Ammon's horn (tissue), 1 donor: ENCODE data around the gene SRGAP1.
"Not testable (repeated sequence)": the region's sequence is repeated elsewhere in the genome, so short reads cannot be mapped to it uniquely, and the experiment has no call there.

Experiments
- DNase-seq: peaks from one replicate; pipeline ENCODE4 v3.0.0-alpha.2; 2016; ENCODE audit warnings: low spot score

The SRGAP1 gene

DNA sequence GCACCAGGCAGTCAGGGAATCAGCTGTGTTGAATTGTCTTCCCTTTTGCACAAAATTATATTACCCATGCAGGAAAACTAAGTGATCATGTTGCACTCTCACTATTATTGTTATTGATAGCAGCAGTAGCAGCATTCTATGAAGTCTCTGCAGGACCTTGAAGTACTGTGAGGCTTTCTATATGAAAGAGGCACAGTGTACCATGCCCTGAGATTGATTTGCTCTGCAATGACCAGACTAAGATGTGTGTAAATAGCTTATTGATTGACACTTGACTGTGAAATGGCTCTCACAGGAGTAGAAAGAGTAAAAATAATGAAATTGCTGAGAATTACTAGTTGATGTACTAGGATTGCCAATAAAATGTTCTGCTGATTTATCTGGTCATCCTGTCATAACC, 277.7 kb downstream of the SRGAP1 start:
- no peak for DNase-seq

DNA sequence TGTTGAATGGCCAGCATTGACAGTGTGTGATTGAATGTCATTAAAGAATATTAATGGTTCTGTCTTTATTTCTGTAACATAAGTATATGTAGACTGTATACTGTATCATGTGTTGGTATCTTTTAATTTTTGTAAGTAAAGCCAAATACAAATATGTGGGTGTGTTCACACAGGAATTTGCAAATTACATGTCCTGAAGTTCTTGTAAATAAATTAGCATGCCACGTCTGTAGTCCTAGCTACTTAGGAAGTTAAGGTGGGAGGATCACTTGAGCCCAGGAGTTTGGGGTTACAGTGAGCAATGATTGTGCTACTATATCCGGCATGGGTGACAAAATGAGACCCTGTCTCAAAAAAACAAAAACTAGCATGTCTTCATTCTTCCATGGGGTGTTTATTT, 278.5 kb downstream of the SRGAP1 start:
- DNase-seq, result no peak

DNA sequence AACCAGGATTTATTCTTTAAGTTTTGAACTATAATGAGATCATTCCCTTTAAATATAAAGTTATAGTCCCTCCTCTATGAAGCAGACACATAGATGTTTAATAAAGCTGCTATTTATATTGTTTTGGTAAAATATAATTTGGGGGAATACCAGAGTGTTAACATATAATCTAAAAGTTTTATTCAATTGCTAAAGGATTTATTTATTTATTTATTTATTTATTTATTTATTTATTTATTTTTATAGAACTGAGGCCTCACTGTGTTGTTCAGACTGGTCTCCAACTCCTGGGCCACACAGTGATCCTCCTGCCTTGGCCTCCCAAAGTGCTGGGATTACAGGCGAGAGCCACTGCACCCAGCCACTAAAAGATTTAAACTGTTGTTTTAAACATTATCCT, 278.9 kb downstream of the SRGAP1 start:
- no peak for DNase-seq

DNA sequence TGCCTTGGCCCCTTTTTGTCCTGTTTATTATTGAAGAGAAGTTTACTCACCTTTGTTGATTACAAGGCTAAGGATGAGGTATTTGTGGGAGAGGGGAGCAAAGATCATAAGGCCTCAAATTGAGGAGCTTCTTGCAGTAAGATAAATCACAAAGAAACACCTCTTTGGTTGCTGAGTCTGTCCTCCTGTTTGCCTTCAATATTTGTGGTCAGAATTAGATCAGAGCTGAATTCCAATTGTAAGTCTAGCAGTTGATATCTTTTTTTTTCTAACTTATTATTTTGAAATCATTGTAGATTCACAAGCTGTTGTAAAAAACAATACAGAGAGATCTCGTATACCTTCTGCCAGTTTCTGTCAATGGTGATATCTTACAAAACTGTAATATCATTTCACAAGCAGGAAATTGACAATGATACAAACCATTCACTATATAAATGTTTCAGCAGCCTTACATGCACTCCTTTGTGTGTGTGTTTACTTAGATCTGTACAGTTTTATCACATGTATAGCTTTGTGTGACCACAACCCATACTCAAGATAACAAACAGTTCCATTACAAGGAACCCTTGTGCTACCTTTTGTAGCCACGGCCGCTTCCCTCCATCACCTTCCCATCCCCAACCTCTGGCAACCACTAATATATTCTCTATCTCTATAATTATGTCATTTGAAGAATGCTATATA, 280.2 kb downstream of the SRGAP1 start:
- DNase-seq, result no peak

DNA sequence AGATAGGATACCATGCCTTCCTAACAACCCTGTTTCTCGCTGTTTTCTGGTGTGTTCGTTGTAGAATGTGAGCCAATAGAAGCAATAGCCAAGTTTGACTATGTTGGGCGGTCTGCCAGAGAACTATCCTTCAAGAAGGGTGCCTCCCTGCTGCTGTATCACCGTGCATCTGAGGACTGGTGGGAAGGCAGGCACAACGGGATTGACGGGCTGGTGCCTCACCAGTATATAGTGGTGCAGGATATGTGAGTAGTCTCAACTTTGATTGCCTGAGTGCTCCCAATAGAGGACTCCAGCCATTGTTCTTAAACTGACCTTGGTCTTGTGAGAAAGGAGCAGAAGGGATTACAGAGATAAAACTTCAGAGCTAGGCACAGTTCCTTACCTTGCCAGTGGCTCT, 281.4 kb downstream of the SRGAP1 start:
- no peak for DNase-seq

DNA sequence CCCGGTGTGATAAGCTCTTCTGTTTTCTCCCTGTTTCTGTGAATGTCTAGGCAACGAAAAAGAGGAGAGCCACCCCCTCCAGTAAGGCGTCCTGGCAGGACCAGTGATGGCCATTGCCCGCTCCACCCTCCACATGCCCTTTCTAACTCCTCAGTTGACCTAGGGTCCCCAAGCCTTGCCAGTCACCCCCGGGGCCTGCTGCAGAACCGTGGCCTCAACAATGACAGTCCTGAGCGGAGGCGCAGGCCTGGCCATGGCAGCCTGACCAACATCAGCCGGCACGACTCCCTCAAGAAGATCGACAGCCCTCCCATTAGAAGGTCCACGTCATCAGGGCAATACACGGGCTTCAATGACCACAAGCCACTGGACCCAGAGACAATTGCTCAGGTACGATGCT, 283.3 kb downstream of the SRGAP1 start:
- no peak for DNase-seq

DNA sequence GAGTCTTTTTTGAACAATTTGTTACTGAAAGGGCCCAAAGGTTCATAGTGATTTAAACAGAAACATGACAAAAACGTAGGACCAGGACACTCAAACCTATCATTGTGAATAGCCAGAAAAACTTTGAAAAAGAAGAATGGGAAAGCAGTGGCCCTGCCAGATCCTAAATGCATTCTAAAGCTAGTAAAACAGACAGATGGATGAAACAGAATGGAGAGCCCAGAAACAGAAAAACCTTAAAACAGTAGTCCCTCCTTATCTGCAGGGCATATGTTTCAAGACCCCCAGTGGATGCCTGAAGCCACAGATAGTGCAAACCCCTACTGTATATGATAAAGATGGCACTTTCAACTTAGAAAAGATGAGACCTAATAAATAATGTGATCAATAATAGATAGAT, 283.9 kb downstream of the SRGAP1 start:
- no peak for DNase-seq

DNA sequence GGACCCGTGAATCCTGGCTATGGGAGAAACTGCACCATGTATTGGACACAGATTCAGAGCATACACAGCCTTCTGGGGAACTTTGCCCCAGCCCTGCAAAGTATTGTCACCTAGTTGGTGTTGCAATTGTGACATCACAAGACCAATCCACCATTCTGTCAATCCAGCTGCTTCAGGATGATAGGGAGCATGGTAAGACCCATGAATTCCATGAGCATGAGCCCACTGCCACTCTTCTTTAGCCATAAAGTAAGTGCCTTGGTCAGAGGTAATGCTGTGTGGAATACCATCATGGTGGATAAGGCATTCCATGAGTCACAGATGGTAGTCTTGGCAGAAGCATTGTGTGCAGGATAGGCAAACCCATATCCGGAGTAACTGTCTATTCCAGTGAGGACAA, 286.0 kb downstream of the SRGAP1 start:
- DNase-seq, result not testable (repeated sequence)

DNA sequence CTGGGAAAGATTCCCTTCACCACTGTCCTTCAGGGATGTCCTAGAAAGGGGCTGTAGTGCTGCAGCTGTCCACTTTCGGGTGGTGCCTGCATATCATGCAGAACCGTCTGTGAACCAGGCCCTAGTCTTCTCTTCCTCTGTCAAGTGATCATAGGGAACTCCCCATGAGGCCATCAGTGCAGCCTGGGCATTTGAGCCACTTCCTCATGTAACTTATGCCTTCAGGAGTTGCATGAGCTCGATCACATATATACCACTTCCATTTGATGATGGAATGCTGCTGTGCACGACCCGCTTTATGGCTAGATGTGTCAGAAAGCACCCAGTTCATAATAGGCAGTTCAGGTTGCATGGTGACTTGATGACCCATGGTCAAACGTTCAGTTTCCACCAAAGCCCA, 287.0 kb downstream of the SRGAP1 start:
- not testable (repeated sequence) for DNase-seq

DNA sequence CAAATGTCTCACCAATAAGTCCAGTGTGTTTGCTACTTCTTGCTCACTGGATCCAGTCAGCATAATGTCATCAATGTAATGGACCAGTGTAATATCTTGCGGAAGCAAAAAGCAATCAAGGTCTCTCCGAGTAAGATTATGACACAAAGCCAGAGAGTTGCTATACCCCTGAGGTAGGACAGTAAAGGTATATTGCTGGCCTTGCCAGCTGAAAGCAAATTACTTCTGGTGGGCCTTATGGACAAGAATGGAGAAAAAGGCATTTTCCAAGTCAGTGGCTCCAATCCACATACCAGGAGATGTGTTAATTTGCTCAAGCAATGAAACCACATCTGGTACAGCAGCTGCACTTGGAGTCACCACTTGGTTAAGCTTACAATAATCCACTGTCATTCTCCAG, 288.2 kb downstream of the SRGAP1 start:
- DNase-seq, result not testable (repeated sequence)

DNA sequence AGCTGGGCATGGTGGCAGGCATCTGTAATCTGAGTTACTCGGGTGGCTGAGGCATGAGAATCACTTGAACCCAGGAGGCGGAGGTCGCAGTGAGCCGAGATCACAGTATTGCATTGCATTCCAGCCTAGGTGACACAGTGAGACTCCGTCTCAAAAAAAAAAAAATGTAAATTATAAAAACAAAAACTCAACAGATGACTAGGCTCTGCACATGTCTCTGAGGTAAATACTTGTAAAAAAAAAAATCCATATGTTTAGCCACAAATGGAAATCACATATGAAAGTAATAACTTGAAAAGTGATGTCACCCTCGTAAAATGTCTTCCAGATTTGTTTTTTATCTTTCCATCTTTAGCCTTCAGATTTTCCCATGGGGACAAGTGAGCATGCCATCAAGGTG, 292.6 kb downstream of the SRGAP1 start:
- DNase-seq, result no peak

DNA sequence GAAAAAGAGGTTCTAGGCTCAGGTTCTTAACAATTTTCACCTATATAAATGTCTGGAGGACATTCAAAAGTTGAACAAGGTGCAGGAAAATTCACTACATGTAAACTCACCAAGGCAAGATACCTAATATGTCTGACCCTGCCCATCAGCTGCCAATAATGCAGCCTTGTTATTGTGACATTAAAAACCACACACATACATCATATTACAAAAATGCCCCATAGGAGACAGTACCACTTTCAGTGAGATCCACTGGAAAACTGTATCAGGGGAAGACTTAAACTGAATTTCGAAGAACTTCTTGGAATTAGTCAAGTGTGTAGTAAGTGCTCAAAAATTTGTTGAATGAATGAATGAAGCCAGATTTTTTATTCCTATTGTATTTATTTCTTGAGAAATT, 294.5 kb downstream of the SRGAP1 start:
- no peak for DNase-seq

DNA sequence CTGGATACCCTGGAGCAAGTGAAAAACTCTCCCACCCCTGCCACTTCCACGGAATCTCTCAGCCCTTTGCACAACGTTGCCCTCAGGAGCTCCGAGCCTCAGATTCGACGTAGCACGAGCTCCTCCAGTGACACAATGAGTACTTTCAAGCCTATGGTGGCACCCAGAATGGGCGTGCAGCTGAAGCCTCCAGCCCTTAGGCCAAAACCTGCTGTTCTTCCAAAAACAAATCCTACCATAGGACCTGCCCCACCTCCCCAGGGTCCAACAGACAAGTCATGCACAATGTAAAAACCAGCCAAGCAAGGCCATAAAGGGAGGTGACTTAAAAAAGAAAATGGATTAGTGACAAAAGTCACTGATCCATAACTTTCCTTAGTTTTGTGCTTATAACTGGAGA, 297.9 kb downstream of the SRGAP1 start:
- DNase-seq, result no peak

DNA sequence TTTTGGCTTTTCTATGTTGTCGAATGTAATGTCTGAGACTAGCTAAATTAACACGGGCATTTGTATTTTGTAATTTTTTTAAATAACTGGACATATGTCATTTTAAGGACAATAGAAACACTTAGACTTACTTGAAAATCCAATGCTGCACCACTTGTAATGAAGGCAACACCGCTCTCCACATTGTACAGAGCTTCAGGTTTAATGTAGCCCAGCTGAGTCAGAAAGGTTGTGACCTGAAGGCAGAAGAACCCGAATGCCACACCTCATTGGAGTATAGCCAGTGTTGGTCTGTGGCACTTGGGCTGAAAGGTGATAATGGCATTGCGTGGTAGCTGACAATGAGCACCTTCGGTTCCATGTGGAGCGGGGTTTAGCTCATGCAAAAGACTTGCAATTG, 298.3 kb downstream of the SRGAP1 start:
- no peak for DNase-seq

DNA sequence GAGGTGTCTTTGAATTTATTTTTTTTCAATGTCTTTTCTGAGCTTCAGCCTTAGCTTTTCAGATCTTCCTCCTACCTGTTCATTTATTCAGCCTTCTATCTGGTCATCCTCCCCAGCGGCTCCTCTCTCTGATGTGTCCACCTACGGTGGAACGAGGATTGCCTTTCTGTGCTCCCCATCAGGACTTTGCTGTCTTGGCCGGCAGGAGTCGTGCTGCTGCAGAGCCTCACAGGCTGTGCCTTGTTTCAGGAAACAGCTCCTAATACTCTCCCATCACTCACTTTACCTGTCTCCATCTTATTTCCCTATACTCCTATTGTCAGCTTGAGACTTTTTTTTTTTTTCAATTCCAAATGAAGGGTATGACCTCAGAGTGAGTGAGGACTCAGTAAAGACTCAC, 300.7 kb downstream of the SRGAP1 start:
- DNase-seq, result no peak

DNA sequence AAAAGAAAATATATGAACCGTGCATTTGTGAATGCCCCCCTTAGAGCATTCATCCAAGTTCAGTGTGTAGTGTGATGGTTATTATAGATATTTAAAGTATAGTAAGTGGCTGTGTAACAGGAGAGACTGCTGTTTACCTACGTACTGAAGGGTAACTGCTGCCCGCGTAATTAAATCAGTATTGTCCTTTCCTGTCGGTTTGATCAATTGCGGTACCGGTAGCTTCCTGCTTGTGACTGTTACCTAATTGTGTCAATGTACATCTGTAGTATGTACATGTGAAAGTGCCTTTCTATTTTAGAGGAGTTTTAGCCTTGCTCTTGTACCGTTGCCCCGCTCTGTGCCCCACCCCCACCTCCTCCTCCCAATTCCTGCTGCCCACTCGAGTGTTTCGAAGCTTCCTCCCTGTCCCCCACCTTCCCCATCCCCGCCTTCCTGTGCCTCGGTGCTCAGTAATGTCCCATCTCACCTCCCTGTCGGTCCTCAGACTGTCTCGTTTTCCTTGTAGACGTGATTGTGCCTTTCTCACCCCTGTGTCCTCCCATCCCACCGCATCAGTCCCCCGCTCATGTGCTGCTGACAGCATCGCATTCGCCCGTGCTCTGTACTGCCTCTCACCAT, 302.6 kb downstream of the SRGAP1 start:
- DNase-seq, result no peak

DNA sequence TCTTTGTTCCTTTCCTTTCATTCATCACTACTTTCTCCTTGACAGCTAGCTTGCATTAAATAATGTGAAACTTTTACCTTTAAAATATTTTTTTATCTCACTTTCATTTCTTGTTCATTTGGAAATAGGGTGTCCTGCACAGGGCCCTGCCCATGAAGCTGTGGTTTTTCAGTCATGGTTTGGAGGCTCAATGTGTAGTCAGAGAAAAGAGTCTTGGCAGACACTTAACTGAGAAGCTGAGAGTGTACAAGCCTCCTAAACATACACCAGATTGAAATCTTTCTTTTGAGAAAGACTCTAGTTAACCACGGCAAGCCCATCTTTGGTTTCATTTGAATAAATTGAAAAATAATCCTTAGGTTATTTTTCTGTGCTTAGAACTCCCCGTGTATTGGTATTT, 303.4 kb downstream of the SRGAP1 start:
- no peak for DNase-seq

DNA sequence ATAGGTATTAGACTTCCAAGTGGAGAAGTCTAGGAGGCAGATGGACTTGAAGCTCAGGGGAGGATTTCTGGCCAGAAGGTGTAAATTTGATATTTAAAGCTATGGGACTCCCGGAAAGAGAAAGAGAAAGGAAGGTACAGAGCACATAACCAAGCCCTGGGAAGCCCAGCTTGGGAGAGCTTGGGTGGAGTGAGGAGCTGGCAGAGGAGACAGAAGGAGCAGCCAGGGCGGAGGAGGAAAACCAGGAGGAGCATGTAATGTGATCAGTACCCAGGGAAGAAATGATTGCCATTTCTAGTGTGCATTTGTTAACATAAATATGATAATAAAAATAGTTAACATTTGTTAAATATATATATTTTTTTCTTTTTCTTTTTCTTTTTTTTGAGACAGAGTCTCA, 310.2 kb downstream of the SRGAP1 start:
- no peak for DNase-seq

DNA sequence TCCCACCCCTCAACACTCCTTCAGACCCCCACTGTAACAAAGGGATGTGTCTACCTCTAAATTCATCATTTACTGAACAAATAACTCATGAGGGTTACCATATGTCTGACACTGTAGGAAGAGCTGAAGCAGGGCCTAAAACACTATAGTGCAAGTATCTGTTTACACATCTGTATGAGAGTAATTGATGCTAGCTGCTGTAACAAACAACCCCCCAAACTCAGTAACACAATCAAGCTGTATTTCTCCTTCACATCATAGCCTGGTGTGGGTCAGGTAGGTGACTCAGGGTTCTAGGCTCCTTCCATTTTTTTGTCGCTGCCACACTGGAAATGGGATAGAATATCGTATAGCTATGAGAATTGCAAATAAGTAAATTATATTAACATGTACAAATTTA, 312.6 kb downstream of the SRGAP1 start:
- DNase-seq, result no peak

DNA sequence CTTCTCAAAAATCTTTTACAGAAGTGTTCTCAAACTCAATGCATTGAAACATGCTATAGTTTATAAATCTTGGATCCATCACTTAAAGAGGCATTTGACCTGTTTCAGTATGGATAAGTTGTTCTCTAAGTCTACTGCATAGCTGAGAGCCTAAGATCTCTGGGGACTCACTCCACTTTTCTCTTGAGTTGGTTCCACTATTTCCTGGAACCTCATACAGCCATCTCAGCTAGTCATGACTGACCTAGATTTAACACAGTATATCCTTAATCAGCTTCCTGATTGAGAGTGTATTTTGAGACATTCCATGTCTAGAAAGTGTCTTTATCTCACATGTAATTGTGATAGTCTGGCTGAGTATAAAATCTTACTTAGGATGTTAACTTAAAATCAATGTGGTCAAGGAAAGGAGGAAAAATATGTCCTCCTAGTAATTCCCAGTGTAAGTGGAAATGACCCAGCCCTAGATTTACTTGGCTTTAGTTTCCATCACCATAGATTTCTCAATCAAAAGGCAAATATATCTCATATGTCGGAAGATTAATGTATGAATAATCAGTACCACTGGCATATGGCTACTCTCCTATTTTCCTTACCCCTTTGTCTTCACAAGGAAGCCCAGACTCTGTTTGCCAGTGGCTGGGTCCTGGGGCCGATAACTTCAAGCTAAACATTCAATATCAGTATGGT, 315.7 kb downstream of the SRGAP1 start:
- no peak for DNase-seq

DNA sequence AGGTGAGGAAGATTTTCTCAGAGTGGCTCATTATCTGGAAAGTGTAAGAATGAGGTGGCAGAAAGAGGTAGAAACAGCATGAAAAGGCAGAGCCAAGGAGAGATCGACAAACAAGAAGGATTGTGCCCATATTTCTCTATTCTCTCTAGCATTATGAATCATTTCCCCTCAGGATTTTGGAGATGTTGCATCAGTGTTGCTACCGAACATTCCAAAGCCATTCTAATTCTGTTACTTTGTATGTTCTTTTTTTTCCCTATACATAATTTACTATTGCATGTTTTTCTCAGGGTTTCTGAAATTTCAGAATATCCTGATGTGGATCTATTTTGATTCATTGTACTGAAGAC, 316.2 kb downstream of the SRGAP1 start:
- no peak for DNase-seq

DNA sequence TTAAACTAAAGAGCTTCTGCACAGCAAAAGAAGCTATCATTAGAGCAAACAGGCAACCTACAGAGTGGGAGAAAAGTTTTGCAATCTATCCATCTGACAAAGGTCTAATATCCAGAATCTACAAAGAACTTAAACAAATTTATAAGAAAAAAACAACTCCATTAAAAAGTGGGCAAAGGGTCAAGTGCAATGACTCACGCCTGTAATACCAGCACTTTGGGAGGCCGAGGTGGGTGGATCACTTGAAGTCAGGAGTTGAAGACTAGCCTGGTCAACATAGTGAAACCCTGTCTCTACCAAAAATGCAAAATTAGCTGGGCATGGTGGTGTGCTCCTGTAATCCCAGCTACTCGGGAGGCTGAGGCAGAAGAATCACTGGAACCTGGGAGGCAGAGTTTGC, 322.1 kb downstream of the SRGAP1 start:
- DNase-seq, result not testable (repeated sequence)

DNA sequence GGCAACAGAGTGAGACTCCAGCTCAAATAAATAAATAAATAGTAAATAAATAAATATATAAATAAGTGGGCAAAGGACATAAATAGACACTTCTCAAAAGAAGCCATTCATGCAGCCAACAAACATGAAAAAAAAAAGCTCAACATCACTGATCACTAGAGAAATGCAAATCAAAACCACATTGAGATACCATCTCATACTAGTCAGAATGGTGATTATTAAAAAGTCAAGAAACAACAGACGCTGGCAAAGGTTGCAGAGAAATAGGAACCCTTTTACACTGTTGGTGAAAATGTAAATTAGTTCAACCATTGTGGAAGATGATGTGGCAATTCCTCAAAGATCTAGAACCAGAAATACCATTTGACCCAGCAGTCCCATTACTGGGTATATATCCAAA, 322.5 kb downstream of the SRGAP1 start:
- not testable (repeated sequence) for DNase-seq

DNA sequence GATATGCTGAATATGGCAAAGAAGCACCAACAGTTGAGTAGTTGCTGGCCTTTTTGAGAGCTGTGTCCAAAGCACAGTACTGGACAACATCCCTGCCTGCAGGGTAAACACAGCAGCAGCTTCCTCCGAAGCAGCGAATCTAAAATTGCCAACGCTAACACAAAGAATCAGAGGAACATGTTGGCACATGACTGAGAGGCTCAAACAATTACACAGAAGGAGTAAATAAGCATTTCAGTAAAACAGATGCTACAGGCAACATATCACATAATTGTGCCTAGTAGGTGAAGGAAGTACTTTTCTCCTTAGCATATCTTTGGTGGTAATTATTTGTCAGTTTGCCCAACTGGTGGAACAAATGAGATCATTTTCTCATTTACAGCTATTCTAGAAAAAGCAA, 325.5 kb downstream of the SRGAP1 start:
- peak; percentile 15 for DNase-seq
